Epithelial cell of prostate (primary cell): ENCODE measurements around the gene NF2.

ENCODE experiments used
- DNase-seq: peaks from one replicate; pipeline ENCODE4 v3.0.0-alpha.2; 2011; ENCODE audit warnings: low read depth, low spot score
- H3K27ac ChIP-seq: fragments of 450-650 bp; 2 replicates; pipeline ENCODE4 v1.5.1; 2017; ENCODE audit warnings: mild to moderate bottlenecking

Gene NF2

DNA sequence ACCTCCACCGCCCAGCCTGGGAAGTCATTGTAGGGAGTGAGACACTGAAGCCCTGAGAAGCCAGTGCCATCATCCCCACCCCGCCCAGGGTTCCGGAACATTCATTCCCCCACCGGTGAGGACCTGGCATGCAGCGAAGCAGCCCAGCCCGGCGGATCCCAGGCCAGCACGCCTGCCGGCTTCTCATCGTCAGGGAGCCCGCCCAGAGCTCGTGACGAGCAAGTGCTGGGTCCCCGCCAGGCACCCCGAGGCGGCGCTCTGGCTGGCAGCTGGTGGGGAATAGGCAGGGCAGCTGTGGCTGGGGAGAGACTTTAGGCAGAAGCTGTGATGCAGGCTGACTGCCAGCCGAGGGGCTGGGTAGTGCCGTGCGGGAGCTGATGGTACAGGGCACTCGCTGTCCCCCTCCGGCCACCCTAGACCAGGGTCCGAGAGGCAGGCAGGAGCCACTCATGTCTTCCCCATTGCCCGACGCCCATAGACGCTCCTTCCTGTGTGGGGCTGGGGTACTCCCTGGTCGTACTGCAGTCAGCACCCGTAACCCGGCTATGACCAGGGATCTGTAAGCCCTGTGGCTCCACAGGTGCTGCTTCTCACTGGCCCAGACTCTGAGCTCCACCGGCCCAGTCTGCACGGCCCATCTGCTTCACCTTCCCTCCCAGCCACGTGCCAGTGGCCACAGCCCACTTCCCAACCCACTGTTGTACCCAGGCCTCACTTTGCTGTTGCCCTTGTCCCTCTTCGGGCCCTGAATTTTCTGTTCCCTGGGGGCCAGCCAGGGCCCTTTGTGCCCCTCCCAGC is 91.9 kb downstream of the NF2 start:
- no peak for DNase-seq
- H3K27ac ChIP-seq: no peak overlapping the region

DNA sequence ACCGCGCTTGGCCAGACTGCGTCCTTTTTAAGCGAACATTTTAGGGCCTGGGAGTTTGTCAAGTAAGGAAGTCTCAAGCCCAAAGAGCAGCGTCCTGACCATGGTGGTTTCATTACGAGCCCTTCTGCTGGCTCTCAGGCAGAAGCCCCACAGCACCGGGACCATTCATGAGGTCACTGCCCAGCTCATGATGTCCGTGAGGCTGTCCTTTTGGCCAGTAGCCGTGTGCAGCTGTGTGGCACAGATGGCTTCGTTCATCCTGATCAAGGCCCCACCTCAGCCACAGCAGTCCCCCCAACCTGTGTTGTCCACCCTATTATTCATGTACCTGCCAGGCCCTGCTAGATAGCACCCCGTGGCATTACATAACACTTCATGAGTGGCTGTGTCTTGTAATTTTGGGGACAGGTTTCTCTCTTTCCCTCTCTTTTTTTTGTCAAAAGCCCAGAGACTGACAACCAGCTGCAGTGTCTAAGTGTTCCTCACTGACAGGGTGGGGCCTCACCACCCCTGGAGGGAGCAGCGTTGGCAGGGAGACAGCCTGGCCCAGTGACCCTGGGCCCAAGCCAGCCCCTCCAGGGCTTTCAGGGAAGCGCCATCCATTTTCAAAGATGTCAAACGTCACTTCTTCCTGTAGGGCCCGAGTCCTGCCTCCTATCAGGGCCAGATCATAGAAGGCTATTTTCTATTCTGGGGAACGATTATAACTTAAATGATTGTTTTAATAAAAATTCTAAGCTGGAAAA is 94.6 kb downstream of the NF2 start:
- DNase-seq: no peak
- no peak overlapping the region for H3K27ac ChIP-seq

DNA sequence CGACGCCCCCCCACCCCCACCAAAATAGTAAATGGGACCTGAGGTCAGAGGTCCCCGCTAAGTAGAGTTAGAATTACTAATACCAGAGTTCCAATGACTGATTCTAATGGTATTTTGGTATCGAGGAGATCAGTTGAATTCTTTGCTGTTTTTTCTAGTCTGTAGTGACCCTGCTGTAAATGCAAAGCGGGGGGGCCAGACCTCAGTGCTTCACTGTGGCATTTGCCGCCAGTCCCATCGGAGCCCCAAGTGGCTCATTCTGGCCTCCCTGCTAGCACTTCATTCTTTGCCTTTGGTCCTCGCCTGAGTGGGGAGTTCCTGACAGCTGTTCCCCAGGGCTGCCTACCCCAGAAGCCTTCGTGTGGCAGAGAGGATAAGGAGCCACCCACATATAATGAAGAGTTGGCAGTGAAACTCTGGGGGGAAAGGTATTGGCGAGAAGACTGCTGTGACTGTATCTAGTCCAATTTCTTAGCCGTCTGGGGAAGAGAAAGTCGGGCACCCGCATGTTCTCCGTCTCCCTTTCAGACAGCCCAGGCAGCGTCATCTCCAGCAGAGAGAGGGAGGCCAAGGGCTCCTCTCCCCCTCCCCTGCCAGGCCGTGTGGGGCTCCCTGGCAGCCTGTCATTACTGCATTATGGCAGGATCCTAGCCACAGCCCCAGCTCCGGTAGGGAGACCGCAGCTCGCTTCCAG is 96.9 kb downstream of the NF2 start:
- no peak for DNase-seq
- H3K27ac ChIP-seq: no peak overlapping the region

DNA sequence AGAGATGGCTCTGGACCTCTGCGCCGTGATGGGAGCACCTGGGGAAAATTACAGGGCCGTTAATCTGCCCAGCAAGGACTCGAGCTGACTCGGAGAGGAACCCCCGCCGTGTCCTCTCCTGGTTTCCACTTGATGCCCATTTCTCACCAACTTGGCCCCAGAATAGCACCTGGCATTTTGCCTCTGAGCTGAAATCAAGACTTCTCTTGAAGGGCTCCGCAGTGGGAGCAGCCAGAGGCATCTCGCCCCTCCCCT is 97.4 kb downstream of the NF2 start:
- H3K27ac ChIP-seq: no peak overlapping the region

DNA sequence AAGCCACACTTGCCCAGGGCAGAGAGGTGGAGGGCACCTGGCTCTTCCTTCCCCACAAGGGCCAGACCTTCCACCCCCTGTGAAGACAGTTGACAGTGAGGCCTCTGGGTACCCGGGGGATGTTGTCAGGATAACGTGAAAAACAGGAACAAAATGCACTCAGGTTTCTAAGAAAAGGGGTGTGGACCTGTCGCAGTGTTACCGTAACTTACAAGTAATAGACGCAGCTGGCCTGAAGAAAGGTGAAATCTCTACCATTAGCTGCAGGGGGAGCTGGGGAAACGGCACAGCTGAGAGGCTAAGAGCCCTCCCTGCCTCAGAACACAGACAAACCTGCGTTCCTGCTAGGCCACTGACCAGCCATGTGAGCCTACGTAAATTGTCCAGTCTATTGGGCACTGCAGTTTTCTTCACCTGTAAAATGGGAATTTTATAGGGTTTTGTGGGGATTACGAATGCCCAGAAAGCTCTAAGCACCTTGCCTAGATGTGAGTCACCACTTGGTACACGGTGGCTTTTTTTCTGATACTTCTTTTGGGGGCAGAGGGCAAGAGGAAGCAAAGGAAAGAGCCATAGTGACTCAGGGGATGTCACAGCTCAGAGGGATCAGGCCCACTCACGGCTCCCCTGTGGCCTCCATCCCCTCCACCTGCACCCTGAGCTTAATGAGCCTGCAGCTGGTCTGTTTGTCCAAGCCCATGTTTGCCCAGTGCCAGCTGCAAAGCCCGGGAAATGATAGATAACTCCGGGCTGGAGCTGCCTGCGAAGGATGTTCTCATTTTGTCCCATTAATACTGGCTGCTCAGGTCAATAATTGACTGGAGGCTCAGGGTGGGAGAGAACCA is 97.9 kb downstream of the NF2 start:
- no peak overlapping the region for H3K27ac ChIP-seq
- no peak for DNase-seq

More for the DNA sequence above, 97.4 kb downstream of the NF2 start:
- DNase-seq: no peak

DNA sequence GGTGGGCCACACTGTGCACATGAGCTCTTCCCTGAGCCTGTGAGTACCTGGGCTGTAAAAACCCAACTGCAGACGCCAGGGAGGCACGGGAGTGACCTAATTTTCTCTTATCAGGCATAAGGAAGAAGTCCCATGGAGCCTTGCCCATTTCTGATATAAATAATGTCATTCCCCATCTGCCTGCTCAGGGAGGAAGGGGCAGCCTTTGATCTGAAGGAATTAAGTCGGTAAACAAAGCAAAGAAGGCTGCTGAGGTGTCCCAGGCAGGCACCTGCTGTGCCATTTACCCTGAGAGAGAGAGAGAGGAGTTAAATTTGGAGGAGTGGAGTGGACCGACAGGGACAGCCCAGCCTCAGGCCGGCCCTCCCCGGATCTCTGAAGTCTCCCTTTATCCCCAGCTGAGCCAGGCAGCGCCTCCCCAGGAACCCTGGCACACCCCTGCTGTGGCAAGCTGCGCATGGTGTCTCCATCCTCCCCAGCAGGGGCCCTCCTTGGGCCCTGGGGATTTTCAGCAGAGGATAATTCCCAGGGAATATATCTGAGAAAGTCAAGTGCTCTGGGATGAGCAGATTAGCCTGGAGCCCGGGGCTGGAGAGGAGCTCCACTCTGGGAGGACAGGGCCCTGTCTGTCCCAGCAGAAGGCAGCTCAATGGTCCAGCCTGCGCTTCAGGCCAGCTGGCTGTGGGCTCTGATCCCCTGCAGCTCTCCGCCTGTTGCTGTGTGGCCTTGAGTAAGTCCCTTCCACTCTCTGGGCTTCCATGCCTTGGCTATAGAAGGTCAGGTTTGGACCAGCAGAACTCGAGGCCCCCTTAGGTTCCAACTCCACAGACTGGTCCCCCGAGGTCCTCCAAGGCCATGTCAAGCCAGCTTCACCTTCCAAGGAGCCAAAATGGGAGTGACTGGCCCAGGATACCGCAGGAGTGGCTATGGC is 98.8 kb downstream of the NF2 start:
- no peak for DNase-seq
- H3K27ac ChIP-seq: no peak overlapping the region

DNA sequence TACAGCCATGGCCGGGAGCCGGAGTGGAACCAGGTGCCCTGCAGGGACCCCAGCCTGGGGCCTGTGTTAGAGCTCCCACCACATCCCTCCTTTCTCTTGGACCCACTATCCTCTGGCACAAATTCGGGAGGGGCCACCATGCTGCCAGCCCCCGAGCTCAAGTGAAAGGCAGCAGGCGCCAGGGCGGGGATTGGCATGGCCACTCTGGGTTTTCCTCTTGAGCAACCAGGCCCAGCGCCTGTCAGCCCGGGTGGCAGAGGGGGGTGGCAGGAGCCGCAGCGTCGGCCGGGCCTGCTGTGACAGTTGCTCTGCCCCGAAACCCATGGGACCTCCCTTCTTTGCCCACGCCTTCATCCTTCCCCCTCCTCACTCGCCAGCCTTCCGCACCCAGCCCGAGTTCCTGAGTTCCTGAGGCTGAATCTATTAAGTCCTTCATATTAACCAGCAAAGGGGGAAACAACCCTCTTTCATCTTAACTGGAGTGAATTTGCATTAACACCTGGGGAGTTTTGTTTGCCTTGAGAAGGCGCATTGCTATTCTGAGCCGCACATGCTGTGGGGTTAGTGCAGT is 99.6 kb downstream of the NF2 start:
- DNase-seq: no peak
- H3K27ac ChIP-seq: no peak overlapping the region

DNA sequence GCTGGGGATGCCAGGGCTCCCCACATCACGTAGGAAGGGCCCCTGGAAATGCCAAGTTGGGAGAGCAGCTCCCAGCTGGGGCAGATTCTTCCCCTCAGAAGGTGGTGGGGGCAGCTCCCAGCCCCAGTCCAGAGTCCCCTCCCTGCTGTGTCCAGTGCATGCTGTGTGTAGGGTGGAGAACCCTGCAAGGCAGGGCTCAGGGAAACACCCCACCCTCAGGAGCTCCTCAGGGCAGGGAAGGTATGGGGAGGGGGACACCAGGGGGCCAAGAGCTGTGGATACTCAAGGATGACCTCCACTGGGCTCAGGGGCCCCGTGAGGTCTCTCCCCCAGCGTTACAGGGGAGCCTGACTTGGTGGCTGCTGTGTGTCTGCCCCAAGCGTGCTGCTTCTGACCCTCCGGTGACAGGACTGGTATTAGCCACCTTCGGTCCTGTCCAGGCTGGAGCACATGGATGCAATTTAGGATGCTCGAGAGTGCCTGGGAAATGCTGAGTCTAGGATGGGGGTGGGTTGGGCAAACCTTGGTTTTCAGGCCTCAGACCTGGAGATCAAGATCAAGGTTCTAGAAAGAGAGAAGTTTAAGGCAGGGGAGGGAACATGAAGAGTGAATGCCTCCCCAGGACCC is 100.2 kb downstream of the NF2 start:
- no peak for DNase-seq
- H3K27ac ChIP-seq: no peak overlapping the region

DNA sequence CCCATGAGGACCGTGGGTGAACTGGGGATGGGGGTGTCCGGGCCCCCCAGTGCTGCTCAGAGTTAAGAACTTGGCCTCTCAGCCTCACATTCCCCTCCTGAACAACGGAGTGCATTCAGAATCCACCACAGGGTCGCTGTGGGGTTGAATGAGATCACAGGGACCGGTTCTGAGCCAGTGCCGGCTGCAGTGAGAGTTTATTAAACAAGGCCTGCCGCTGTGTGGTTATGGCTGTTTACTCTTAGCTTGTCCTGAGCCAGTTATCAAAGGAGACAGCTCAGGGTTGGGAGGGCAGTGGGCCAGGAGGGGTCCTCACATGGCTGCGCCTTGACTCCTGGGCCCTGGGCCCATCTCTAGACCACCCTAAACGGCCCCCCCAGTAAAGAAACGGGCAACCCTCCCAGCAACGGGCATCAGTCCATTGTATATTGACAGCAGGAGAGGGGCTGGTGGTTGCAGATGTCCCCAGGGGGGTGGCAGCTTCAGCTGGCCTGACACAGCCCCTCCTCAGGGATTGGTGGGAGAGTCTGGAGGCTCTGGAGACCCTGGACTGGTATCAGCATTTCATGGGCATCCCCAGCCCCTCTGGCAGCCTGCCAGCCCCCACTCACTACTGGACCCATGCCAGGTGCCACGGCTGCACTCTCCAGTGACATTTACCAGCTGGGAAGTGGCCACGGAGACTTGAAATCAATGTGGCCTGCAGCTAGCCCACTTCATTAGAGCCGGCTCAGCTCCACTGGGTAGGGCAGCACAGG is 101.3 kb downstream of the NF2 start:
- DNase-seq: no peak
- no peak overlapping the region for H3K27ac ChIP-seq

DNA sequence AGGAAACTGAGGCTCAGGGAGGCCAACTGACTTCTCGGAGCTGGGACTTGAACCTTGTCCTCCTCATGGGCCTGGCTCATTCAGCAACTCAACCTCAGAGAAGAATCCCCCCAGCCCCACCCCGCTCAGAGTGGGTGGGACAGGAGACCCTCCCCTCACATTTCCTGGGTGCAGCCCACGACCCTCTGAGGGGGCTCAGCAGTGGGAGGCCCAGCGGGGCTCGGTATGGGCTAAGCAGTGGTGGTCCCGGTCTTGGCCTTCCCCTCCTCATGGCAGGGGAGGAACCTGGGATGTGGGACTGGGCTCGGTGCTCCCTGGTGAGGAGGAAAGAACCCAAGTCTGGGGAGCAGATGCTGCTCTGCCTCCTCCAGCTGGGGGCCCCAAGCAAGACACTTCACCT is 102.2 kb downstream of the NF2 start:
- no peak overlapping the region for H3K27ac ChIP-seq
- DNase-seq: no peak

DNA sequence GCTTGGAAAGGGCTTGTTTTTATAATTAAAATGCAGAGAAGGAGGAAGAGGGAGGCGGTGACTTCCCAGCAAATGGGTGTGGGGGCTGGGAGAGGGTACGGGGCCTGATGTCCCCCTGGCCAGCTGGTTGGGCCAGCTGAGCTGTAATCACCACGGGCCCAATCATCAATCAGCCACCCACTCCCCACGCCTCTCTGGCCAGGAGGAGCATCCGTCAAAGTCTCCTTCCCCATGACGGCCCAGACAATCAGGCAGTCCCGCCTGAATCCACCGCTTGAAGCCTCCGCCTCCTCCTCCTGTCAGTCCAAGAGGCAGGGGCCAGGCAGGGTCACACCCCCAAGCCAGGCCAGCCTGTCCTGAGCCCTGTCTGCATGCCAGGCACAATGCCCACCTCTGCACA is 103.1 kb downstream of the NF2 start:
- H3K27ac ChIP-seq: no peak overlapping the region
- no peak for DNase-seq

DNA sequence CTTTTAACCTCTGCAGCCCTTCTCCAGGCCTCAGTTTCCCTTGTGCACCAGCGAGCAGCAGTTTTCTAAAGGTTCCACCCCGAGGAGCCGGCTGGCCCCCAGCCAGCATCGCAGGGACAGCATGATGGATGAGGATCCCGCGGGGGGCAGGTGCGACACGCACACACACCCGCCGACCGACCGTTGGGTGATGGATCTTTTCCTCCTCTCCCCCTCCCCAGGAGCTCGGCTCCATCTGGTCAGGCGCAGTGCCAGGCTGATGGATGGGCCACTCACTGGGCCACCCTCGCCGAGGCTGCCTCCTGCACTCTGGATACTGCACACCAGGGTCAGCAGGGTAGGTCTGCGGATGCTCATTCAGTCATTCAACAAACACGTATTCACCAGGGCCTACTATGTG is 103.6 kb downstream of the NF2 start:
- no peak for DNase-seq
- no peak overlapping the region for H3K27ac ChIP-seq

DNA sequence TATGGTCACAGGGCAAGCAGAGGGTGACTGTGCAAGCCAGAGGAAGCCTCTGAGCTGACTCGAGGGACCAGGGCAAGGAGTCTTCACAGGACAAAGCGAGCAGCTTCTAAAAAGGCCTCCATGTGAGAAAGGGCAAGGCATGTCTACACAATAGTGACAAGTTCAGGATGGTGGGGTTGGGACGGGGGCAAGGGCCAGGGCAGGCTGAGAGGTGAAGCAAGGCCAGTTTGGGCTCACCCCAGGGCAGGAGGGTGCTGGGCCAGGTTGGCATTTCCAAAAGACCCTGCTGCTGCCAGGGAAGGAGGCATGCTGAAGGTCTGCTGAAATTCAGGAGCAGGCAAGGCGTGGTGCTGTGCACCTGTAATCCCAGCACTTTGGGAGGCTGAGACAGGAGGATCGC is 104.0 kb downstream of the NF2 start:
- H3K27ac ChIP-seq: no peak overlapping the region

DNA sequence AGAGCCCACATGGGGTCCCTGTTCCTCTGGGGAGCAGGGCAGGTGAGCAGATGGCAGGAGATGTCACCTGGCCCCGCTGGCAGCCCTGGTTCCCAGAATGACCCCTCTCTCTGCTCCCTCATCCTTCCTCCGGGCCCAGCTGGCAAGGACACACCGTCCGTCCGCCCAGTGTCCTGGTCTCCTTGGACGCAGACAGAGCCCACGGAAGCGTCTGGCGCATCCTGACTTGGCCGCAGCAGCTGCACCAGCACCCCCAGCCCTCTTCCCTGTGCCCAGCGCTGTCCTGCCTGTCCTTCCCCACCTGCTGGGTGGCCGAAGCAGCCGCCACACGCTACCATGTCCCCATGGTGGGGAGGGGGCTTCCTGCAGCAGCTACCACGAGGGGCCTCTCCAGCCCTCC is 106.8 kb downstream of the NF2 start:
- no peak for DNase-seq
- H3K27ac ChIP-seq: no peak overlapping the region

More for the DNA sequence above, 104.0 kb downstream of the NF2 start:
- no peak for DNase-seq

DNA sequence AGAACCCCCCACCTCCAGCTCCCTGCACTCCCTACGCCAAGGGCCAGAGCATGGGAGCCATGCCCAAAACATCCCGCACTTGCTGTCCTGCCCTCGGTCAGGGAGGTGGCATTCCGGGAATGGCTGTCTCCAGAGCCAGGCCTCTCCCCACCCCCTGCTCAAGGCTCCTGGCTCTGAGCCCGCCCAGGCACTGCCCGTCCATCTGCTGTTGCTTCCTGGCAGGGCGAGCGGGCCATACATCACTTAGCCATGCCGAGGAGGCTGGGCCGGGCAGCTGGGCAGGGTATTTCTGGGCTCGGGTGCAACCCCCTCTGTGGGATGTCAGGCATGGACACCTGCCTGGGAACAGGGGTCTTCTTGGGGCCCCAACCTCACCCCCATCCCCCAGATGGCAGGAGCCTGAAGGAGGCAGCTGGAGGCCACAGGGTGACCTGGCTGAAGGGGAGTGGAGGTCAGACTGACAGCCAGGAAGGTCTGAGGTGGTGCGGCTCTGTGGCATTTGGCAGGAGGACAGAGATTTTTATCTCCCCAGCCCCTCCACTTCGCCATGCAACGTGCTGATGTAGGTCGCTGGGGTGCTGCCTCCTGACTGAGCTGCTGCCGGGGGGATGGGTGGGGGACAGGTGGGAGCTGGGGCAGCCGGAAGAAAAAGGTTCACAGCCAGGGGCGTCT is 107.6 kb downstream of the NF2 start:
- no peak for DNase-seq
- H3K27ac ChIP-seq: no peak overlapping the region

DNA sequence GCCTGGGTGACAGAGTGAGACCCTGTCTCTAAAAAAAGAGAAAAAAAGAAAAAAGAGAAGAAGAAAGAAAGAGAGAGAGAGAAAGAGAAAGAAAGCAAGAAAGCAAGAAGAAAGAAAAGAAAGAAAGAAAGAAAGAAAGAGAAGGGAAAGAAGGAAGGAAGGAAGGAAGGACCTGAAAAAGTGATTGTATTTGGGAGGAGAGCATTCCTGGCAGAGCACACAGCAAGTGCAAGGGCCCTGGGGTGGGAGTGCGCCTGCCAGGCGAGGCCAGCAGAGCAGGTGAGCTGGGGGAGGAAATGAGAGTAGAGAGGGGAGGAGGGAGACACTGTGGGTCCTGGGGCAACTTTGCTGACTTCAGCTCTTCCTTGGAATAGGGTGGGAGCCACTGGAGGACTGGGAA is 108.7 kb downstream of the NF2 start:
- no peak overlapping the region for H3K27ac ChIP-seq
- no peak for DNase-seq

DNA sequence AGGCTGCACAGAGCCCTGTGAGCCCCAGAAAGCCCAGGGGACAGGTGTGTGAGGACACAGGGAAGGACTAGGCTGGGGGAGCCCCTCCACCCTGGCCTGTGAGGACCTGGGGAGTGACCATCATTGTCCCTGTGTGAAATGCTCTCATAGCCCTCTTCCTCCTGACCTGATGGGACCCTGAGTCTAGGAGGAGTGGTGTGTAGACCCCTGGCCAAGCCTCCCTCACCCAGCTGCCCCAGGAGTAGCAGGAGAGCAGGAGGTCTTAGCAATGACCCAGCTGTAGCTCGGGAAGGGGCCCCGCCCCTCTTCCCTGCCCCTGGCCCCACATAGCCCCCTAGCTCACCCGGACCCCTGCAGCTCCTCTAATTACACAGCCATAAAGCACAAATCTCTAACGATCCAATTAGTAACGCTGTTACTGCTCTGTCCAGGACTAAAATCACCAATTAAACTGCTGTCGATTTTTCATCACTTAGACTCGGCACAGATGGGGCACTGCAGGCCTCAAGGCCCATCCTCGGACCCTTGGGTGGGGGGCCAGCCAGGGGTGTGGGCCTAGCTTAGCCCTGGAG is 109.8 kb downstream of the NF2 start:
- no peak for DNase-seq
- H3K27ac ChIP-seq: no peak overlapping the region
